Fibroblast of pulmonary artery (primary cell): ENCODE measurements around the gene EVL.

Experiments
- DNase-seq: peaks from one replicate; pipeline ENCODE4 v3.0.0-alpha.2; 2010; ENCODE audit warnings: low read depth
- H3K4me3 ChIP-seq: replicated peaks from 2 replicates; pipeline ENCODE4 v1.5.1; 2011; ENCODE audit warnings: low read depth, mild to moderate bottlenecking, control low read depth, low read length, moderate library complexity
- TF ChIP-seq, protein P1 (sequence below): IDR thresholded peaks from 2 replicates; pipeline ENCODE4 v1.5.1; 2011; ENCODE audit warnings: mild to moderate bottlenecking, control low read depth, low read length, inconsistent platforms; ENCODE audit errors: missing control alignments

Gene EVL

DNA sequence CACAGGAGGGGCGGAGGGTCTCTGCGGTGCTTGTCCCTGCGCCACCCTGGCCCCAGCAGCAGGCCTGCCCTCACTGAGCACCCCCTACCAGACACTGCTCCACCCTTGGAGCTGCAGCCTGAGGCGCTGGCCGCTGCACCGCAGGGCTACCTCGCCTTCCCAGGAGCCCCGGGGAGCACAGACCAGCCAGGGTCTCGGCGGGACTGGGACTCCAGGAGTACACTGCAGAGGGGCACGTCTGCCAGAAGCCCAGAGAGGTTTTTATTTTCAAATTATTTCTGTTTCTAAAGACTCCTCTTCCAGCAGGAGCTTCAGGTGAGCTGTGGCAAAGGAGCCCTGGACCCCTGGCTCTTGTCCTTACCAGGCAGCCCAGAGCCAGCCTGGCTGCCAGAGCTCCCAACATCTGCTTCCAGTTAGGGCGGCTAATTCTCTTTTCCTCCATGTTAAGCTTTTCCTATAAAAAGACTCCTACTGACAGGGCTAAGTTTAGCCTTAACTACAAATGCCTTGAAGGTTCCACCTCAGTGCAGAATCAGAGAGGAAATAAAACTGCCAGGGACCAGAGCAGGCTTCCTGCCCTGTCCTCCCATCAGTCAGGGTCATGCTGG, 67.8 kb downstream of the EVL start:
- no peak for DNase-seq

DNA sequence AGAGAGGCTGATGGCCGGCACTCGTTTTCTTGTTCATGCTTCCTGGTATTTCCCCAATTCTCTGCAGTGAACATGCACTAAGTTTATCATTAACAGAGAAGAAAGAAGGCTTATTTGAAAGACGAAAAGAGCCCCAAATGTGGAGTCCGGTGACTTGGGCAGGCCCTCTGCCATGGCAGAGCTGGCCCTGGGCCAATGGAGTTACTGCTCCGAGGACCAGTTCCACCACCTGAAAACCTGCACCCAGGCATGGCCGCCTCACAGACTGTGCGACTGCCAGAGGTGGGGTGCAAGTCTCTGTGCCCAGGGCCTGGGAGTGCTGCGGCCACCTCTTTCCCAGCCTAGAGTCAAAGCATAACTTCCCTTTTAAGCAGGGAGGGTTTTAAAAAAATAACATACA, 69.4 kb downstream of the EVL start:
- H3K4me3 ChIP-seq: no peak overlapping the region
- TF ChIP-seq, protein P1, sequence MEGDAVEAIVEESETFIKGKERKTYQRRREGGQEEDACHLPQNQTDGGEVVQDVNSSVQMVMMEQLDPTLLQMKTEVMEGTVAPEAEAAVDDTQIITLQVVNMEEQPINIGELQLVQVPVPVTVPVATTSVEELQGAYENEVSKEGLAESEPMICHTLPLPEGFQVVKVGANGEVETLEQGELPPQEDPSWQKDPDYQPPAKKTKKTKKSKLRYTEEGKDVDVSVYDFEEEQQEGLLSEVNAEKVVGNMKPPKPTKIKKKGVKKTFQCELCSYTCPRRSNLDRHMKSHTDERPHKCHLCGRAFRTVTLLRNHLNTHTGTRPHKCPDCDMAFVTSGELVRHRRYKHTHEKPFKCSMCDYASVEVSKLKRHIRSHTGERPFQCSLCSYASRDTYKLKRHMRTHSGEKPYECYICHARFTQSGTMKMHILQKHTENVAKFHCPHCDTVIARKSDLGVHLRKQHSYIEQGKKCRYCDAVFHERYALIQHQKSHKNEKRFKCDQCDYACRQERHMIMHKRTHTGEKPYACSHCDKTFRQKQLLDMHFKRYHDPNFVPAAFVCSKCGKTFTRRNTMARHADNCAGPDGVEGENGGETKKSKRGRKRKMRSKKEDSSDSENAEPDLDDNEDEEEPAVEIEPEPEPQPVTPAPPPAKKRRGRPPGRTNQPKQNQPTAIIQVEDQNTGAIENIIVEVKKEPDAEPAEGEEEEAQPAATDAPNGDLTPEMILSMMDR: no peak
- DNase-seq: no peak

More for the DNA sequence above, 67.8 kb downstream of the EVL start:
- TF ChIP-seq, protein P1: no peak
- no peak overlapping the region for H3K4me3 ChIP-seq

GRCh38 chr14:100135073-100135472, 69.9 kb downstream of the EVL start:
- no peak for DNase-seq
- TF ChIP-seq, protein P1: no peak
- no peak overlapping the region for H3K4me3 ChIP-seq

DNA sequence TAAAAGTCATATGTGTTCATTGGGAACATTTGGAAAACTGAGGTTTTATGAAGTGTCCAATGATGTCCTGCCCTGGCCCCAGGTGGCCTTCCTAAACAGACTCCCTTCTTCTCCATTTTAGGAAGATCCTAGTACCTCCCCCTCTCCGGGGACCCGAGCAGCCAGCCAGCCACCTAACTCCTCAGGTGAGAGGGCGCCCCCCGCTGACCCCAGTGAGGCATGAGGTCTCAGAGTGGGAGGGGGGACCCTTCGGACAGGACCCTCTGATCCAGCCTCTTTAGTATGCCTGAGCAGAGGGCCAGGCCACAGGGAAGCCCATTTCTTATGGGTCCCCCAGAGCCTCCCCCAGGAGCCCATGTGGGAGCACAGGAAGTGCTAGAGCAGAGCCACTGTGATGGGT, 70.6 kb downstream of the EVL start:
- H3K4me3 ChIP-seq: no peak overlapping the region
- DNase-seq: no peak
- TF ChIP-seq, protein P1: no peak

DNA sequence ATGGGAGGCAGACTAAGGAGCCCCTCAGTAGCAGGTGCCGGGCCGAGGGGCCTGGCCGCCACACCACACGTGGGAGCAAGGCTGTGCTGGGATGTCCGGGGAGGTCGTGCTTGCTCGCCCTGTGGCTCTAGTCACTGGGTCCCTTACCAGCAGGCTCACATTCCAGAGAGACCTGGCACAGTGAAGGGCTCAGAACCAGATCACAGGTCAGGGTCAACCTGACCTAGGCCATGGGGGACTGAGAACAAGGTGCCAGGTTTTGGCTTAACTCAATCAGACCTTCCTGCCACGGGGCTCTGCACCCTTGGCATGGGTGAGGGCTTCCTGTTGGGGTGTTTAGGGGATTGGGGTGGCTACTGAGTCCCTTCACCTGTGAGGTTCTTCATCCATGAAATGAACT, 72.0 kb downstream of the EVL start:
- no peak for DNase-seq
- TF ChIP-seq, protein P1: no peak
- H3K4me3 ChIP-seq: no peak overlapping the region

- no peak overlapping the region for H3K4me3 ChIP-seq
- no peak for DNase-seq
- TF ChIP-seq, protein P1: no peak
These were observed 73.0 kb downstream of the EVL start for GRCh38 chr14:100138082-100138787.

DNA sequence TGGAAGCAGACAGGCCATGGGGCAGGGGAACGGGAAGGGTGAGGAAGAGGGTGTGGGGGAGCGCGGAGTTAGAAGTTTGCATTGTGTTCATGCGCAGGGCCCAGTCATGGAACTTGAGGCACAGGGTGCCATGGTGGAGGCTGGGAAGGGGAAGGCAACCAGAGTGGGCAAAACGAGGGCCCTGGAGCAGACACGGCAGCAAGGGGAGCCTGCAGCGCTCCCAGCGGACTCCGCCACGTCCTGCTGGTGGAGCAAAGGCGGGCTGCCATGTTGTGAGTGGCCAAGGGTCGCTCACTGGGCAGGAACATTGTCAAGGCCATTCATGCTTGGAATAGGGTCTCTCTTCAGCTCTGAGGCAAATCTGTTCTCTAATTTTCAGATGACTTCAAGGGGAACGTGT, 73.7 kb downstream of the EVL start:
- no peak for DNase-seq
- no peak overlapping the region for H3K4me3 ChIP-seq
- TF ChIP-seq, protein P1: no peak
